VCaP (cell line): Measurements from ENCODE around the gene DNAH5.

Experiments used
- H3K27ac ChIP-seq: fragments of 450-650 bp; 2 replicates; pipeline ENCODE4 v1.5.1; 2017
- TF ChIP-seq, protein P1 (sequence below): fragments of 450-650 bp; conservative IDR thresholded peaks from 2 replicates; pipeline ENCODE4 v1.5.1; 2017; ENCODE audit warnings: mild to moderate bottlenecking, moderate library complexity

DNAH5 gene, protein sequence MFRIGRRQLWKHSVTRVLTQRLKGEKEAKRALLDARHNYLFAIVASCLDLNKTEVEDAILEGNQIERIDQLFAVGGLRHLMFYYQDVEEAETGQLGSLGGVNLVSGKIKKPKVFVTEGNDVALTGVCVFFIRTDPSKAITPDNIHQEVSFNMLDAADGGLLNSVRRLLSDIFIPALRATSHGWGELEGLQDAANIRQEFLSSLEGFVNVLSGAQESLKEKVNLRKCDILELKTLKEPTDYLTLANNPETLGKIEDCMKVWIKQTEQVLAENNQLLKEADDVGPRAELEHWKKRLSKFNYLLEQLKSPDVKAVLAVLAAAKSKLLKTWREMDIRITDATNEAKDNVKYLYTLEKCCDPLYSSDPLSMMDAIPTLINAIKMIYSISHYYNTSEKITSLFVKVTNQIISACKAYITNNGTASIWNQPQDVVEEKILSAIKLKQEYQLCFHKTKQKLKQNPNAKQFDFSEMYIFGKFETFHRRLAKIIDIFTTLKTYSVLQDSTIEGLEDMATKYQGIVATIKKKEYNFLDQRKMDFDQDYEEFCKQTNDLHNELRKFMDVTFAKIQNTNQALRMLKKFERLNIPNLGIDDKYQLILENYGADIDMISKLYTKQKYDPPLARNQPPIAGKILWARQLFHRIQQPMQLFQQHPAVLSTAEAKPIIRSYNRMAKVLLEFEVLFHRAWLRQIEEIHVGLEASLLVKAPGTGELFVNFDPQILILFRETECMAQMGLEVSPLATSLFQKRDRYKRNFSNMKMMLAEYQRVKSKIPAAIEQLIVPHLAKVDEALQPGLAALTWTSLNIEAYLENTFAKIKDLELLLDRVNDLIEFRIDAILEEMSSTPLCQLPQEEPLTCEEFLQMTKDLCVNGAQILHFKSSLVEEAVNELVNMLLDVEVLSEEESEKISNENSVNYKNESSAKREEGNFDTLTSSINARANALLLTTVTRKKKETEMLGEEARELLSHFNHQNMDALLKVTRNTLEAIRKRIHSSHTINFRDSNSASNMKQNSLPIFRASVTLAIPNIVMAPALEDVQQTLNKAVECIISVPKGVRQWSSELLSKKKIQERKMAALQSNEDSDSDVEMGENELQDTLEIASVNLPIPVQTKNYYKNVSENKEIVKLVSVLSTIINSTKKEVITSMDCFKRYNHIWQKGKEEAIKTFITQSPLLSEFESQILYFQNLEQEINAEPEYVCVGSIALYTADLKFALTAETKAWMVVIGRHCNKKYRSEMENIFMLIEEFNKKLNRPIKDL (N-terminal part only)

DNA sequence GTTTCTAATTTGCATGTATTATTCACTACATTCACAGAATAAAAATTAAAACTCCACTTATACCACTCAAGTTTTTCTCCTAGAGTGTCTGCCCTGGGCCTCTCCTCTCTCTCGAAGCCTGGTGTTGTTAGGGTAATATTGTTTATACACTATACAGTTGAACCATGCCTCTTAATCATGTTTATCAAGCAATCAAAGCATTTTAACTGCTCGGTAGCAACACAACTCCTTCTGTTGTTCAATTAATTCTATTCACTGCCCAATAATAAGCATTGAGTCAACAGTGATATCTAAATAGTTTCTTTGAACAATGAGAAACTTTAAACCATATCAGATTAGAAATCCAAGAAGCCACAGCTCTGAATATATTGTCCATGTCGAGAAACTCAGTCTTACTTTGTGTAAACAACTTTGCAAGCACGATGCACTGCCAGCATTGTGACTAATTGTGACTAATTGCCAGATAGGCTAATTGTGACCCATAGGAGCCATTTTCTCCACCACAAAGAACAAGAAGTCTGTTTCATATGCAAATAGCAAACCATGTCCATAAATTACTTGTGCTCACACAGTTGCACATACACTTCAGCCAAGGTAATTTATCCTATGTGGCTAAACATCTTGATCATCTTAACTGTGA, at the start of gene DNAH5:
TSS of gene DNAH5 (minus strand) at position 129 of the 640 bp plus-strand sequence. CDS start 250 bp downstream, outside the sequence.
- TF ChIP-seq, protein P1, sequence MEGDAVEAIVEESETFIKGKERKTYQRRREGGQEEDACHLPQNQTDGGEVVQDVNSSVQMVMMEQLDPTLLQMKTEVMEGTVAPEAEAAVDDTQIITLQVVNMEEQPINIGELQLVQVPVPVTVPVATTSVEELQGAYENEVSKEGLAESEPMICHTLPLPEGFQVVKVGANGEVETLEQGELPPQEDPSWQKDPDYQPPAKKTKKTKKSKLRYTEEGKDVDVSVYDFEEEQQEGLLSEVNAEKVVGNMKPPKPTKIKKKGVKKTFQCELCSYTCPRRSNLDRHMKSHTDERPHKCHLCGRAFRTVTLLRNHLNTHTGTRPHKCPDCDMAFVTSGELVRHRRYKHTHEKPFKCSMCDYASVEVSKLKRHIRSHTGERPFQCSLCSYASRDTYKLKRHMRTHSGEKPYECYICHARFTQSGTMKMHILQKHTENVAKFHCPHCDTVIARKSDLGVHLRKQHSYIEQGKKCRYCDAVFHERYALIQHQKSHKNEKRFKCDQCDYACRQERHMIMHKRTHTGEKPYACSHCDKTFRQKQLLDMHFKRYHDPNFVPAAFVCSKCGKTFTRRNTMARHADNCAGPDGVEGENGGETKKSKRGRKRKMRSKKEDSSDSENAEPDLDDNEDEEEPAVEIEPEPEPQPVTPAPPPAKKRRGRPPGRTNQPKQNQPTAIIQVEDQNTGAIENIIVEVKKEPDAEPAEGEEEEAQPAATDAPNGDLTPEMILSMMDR = no peak
- H3K27ac ChIP-seq = peak within 1 kb of the TSS; percentile 97

DNA sequence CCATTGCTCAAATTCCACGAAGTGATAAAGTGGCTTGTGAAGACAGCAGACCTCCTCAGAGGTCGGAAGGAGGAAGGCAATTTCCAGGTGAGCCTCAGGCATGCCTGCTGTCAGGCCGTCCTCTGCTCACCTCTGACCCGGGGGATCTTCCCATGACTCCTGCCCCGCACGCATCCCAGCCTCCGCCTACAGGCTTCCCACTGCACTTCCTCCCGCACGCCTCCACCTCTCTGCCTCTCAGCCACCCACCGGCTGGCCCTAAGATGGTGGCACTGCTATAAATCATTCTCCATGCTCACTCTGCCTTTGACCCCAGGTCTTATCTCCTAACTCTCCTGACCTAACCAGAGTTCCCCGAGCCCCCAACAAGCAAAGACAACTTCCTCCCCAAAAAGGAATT, 49.4 kb upstream of the DNAH5 start:
- H3K27ac ChIP-seq = no peak overlapping the region
- TF ChIP-seq, protein P1 = no peak

DNA sequence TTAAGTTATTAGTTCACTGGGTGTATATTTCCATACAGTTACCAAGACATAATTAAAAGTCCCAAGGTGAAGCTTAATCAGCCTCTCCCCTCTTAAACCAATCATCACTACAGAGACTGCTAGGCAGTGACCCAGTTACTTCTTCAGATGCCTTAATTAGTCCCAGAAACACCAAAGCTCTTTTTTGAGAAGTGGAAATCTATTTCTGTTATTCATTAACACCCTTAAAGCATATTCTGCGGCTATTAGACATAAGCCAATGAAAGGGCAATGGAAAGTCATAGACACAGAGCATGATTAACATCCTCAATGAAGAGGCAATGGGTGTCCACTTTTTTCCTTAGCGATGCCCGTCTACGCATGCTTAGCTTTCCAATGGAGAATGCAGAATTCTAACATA, 48.3 kb upstream of the DNAH5 start:
- H3K27ac ChIP-seq = no peak overlapping the region
- TF ChIP-seq, protein P1 = no peak

DNA sequence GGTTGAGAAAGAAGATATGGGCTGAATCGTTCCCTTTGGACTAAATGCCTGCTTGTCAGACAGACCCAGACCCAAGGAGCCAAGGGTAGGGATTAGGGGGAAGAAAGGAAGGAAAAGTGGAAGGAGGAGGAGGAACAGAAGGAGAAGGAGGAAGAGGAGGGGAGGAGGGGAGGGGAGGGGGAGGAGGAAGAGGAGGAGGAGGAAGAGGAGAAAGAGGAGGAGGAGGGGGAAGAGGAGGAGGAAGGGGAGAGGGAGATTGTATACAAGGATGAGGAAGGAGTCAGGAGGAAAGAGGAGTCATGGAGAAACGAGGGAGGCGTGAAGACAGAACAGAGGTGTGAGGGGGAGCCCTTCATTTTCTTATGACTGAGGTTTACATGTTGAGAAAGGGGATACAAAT, 46.9 kb upstream of the DNAH5 start:
- TF ChIP-seq, protein P1 = no peak
- no peak overlapping the region for H3K27ac ChIP-seq

DNA sequence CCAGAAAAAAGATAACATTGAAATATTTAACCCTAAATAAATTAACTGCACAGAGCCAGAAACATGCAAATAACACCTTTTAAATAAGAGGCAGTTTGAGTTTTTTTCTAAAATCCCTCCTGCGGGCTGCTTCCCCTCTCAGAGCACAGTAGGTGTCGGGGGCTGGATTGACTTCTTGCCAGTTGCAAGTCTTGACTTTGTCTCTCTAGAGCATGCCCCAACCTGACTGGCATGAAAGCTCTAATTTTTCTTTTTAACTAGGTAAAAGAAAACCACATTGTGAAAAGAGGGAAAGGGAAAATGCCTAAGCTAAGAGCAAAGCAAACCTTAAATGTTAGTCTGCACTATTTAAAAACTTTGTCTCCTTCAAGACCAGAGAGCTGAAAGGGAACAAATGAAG, 46.4 kb upstream of the DNAH5 start:
- TF ChIP-seq, protein P1 = no peak
- no peak overlapping the region for H3K27ac ChIP-seq

DNA sequence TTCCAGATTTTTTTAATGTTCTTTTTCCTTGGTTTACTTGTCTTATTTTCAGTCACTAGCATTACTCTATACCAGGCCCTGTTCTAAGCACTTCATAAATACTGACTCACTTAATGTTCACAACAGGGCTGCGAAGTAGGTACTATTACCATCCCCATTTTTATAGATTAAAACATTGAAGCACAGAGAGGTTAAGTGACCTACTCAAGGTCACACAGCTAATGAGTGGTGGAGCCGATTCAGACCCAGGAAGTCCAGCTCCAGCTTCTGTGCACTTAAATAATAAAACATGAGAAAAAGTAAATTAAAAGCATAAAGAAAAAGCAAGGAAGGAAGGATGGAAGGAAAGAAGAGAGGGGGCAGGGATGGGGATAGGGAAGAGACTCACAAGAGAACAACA, 45.3 kb upstream of the DNAH5 start:
- H3K27ac ChIP-seq = no peak overlapping the region
- TF ChIP-seq, protein P1 = no peak
